Adrenal gland (tissue), 5 donors: ENCODE measurements around the gene C1QL4.

Experiments used
- CTCF ChIP-seq, 6 experiments: fragments of 450-650 bp in 4 of 6; fragments of 200-600 bp in 2 of 6; sonication (generic) in 1 of 6; IDR thresholded peaks; 1 replicate in 5 of 6; 2 replicates in 1 of 6; pipeline versions ENCODE4 v1.5.1 to v1.8.0; 2016 to 2021; ENCODE audit warnings: antibody characterized with exemption in 6 of 6, mild to moderate bottlenecking in 2 of 6, moderate library complexity in 1 of 6
- POLR2A ChIP-seq, 2 donors: fragments of 450-650 bp; IDR thresholded peaks; one replicate each; pipeline ENCODE4 v1.6.1; 2017; ENCODE audit warnings: antibody characterized with exemption in 2 of 2, mild to moderate bottlenecking in 2 of 2, moderate library complexity in 1 of 2
- donor health status: DM: no; HTN: no; CAD: no.

- TF ChIP-seq CTCF (IDR thresholded peaks at IDR 0.05) (peak; percentile 38 to 61 (median 48)), POLR2A (IDR thresholded peaks at IDR 0.05) (no peak)
These were observed 20.2 kb upstream of the C1QL4 start for GRCh38 chr12:49357103-49357678.
